Ovary (tissue), 9 donors: ENCODE data around the gene ADAM12. TPM values are rescaled to one million over a fixed set of nuclear protein-coding genes. Genes with fewer than 3 reads are reported as not detected.

Source experiments
- DNase-seq, 5 donors: peaks; one replicate each; pipeline ENCODE4 v3.0.0-alpha.2; 2019 to 2020
- H3K27ac ChIP-seq, 2 donors: fragments of 200-600 bp; one replicate each; pipeline versions ENCODE4 v1.5.1 to v1.8.0; 2019 to 2022
- H3K27me3 ChIP-seq: fragments of 200-600 bp; one replicate; pipeline ENCODE4 v1.8.0; 2022
- H3K36me3 ChIP-seq: fragments of 200-600 bp; sonication (generic); one replicate; pipeline ENCODE4 v1.5.1; 2019
- H3K4me1 ChIP-seq: one replicate; pipeline ENCODE4 v1.8.1; 2013; ENCODE audit warnings: mild to moderate bottlenecking, moderate library complexity; ENCODE audit not compliant: insufficient read depth
- H3K4me3 ChIP-seq: fragments of 200-600 bp; sonication (generic); one replicate; pipeline ENCODE4 v1.5.1; 2017
- H3K9me3 ChIP-seq, 2 donors: fragments of 200-600 bp in 1 of 2; sonication (generic) in 1 of 2; one replicate each; pipeline versions ENCODE4 v1.5.1 to v1.8.1; 2013 to 2019; ENCODE audit warnings: mild to moderate bottlenecking in 1 of 2, moderate library complexity in 1 of 2
- CTCF ChIP-seq, 3 donors: fragments of 450-650 bp in 2 of 3; fragments of 200-600 bp in 1 of 3; IDR thresholded peaks; one replicate each; pipeline versions ENCODE4 v1.5.1 to v1.8.0; 2016 to 2022; ENCODE audit warnings: antibody characterized with exemption in 3 of 3, mild to moderate bottlenecking in 1 of 3
- EP300 ChIP-seq: sonication (generic); formaldehyde crosslinking; IDR thresholded peaks from one replicate; pipeline ENCODE4 v1.6.1; 2017; ENCODE audit warnings: antibody characterized with exemption
- POLR2A ChIP-seq: fragments of 450-650 bp; IDR thresholded peaks from one replicate; pipeline ENCODE4 v1.6.1; 2017; ENCODE audit warnings: antibody characterized with exemption, mild to moderate bottlenecking, moderate library complexity
- WGBS, 3 donors: extraction: QIAGEN DNeasy Blood & Tissue Kit in 1 of 3; methylation state at CpG; one replicate each; pipeline versions ENCODE4 v1.1.5 to v1.1.7; 2013 to 2017; 5-methylcytosine and 5-hydroxymethylcytosine counted together
- intact Hi-C, 4 donors: fragments of 100-400 bp; cut with DNase I; formaldehyde crosslinking; loops; one replicate each; pipeline versions ENCODE4 v1.11.0 to v1.15.1; 2022 to 2023
- polyA plus RNA-seq, 2 donors: library from polyadenylated mRNA; stranded (reverse); fragments of 200-250 nt in 1 of 2; fragments of 350-450 nt in 1 of 2; fragmentation: Illumina TruSeq in 1 of 2; extraction: RNeasy Lipid Tissue Mini Kit (QIAGEN cat#74804) in 1 of 2; gene quantifications; one replicate each; pipeline ENCODE4 v1.2.3, GENCODE V29; 2013 to 2014
- total RNA-seq, 7 donors: library from RNA; depleted of rRNA in 2 of 7; stranded (reverse); fragments of >200 nt in 2 of 7; fragmentation: NEBNext Ultra II Directional in 3 of 7; extraction: Animal tissue kit (Norgen Biotek cat#: 25700) in 3 of 7; gene quantifications; one replicate each; pipeline versions ENCODE4 v1.1.0 to v1.2.4, GENCODE V29; 2016 to 2023
- donor health status: DM: no; HTN: no; CAD: no; lungs with moderate emphysema.
- donor health status: DM: no; HTN: no; CAD: no.
- donor health status: Bipolar disorder and iron deficiency.
- donor health status: DM: yes; HTN: yes; CAD: no.
- donor health status: DM: no; HTN: no; CAD: no.
- donor health status: DM: yes; HTN: yes; CAD: no.

Gene ADAM12
- total and polyA plus RNA-seq, 9 donors = 1.8 to 27.2 (median 10.3) TPM

DNA sequence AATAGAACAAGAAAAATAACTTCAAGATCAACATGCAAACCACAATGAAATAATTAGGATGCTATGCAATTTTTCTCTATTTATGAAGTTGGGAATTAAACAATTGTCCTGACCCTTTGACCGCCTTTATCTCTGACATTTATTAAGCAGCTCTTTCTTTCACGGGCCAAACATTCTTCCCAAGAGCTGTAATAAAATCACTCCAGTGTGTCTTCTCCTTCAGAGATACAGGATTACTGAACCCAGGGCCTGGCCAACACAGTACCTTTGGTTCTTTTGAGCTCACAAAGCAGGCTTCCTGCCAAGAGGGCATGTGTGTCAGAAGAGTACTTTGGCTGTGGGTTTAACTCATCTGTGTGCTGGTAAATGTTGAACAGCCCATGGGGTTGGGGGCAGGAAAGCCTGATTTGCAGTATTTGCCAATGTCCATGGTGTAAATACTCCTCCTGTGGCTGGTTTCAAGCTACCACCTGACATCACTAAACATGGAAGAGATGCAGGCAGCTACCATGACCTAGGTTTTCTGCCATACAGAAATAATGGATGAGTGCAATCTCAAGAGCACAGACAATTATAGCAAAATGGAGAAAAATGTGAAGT is 370.2 kb downstream of the ADAM12 start:
- Histone ChIP-seq H3K27ac (no peak overlapping the region), H3K27me3 (no peaks in the 10 kb centered on the region), H3K4me3 (no peak overlapping the region), H3K36me3 (no peaks in the 10 kb centered on the region), H3K4me1 (peaks cover 1% of the 10 kb centered on the region), H3K9me3 (no peaks in the 10 kb centered on the region)
- TF ChIP-seq POLR2A = no peak
- DNase-seq = no peak
- intact Hi-C loops = no loop called here
- 15 to 27% (median 17%) methylated on average over 2 of the region's 2 CpGs for WGBS, 3 donors

- no peak overlapping the region for H3K4me3 ChIP-seq
- H3K36me3 ChIP-seq = no peaks in the 10 kb centered on the region
- intact Hi-C loops = no loop called here
- no peaks in the 10 kb centered on the region for H3K27me3 ChIP-seq
- TF ChIP-seq POLR2A (no peak), CTCF (IDR thresholded peaks at IDR 0.05) (no peak), EP300 (no peak)
- H3K9me3 ChIP-seq = no peaks in the 10 kb centered on the region
- no peak for DNase-seq
- 95 to 98% (median 97%) methylated on average over 3 of the region's 3 CpGs for WGBS, 3 donors
- no peak overlapping the region for H3K27ac ChIP-seq
- peaks cover 1% of the 10 kb centered on the region for H3K4me1 ChIP-seq
These were observed 371.4 kb downstream of the ADAM12 start for GRCh38 chr10:126016882-126017281.

- intact Hi-C loops = no loop called here
- no peak for DNase-seq
These were observed 372.0 kb downstream of the ADAM12 start for GRCh38 chr10:126016156-126016805.

GRCh38 chr10:126015413-126015812 is 372.9 kb downstream of the ADAM12 start:
- TF ChIP-seq POLR2A = no peak
- no peak for TF ChIP-seq CTCF (IDR thresholded peaks at IDR 0.05)
- TF ChIP-seq EP300 = no peak
- intact Hi-C loops = no loop called here
- no peaks in the 10 kb centered on the region for H3K27me3 ChIP-seq
- H3K9me3 ChIP-seq = no peaks in the 10 kb centered on the region
- no peaks in the 10 kb centered on the region for H3K36me3 ChIP-seq
- H3K27ac ChIP-seq = no peak overlapping the region
- H3K4me3 ChIP-seq = no peak overlapping the region
- DNase-seq = no peak
- H3K4me1 ChIP-seq = peaks cover 1% of the 10 kb centered on the region
- WGBS, 3 donors = 75 to 88% (median 79%) methylated on average over 3 of the region's 3 CpGs

More at GRCh38 chr10:126016156-126016805, 372.0 kb downstream of the ADAM12 start:
- WGBS, 3 donors = 95 to 97% (median 96%) methylated on average over 4 of the region's 4 CpGs
- TF ChIP-seq POLR2A (no peak), CTCF (IDR thresholded peaks at IDR 0.05) (no peak), EP300 (no peak)
- Histone ChIP-seq H3K9me3 (no peaks in the 10 kb centered on the region), H3K27me3 (no peaks in the 10 kb centered on the region), H3K27ac (no peak overlapping the region), H3K4me3 (no peak overlapping the region), H3K4me1 (peaks cover 1% of the 10 kb centered on the region), H3K36me3 (no peaks in the 10 kb centered on the region)

DNA sequence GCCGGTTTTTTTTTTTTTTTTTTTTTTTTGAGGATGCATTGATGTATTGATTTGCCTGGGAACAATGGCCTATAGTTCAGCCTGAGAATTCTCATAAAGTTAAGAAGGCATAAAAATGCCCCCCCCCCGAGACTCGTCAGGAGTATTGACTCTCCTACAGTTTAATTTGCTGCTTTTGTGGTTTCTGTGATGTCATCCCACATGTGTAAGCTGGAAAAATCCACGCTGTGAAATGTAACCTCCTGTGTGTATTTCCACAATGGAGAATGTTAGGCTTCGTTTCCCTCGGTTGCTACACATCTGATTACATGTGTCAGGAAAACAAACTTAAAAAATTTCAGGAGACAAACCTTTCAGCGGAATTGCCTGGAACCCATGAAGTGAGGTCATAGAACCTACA is 374.0 kb downstream of the ADAM12 start:
- TF ChIP-seq CTCF (IDR thresholded peaks at IDR 0.05) (no peak), POLR2A (no peak), EP300 (no peak)
- Histone ChIP-seq H3K4me3 (no peak overlapping the region), H3K27me3 (no peaks in the 10 kb centered on the region), H3K9me3 (no peaks in the 10 kb centered on the region), H3K4me1 (no peaks in the 10 kb centered on the region), H3K27ac (no peak overlapping the region), H3K36me3 (no peaks in the 10 kb centered on the region)
- 75 to 93% (median 89%) methylated on average over 7 of the region's 7 CpGs for WGBS, 3 donors
- intact Hi-C loops = no loop called here
- DNase-seq = no peak
